ENCODE measurements around the gene ANKRD33B.

DNA sequence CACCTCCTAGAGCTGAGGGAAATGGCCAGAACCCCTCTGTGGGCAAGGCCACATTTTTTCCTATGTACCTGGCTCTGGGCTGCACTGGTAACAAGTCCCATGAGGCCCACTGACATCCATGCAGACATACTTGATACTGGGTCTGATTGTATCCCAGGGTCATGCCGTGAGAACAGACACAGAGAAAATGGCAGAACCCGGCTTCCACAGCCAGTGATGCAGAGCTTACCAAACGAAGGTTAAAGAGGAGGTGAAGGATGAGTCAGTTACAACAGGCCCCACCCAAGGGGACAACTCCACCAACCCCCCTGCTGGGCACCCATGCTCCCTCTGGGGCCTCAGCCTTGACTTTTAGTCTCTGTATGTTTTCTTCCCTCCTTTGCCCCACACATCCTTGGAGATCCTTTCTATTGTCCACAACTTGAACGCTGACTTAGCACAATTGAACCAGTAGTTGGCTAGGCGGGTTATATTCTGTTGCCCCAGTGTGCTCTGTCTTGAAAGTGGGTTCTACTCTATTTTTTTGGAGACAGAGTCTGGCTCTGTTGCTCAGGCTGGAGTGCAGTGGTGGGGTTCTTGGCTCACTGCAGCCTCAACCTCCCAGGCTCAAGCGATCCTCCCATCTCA is 103.7 kb downstream of the ANKRD33B start:
- TF ChIP-seq FOSL1 (IDR thresholded peaks at IDR 0.05; ENCODE audit: insufficient read depth, low read depth, low read length) = no peak
- TF ChIP-seq POLR2AphosphoS5 (IDR thresholded peaks at IDR 0.05; ENCODE audit: low read depth, low read length) = no peak
- no peak for TF ChIP-seq POLR2A (IDR thresholded peaks at IDR 0.05; ENCODE audit: control extremely low read depth in 1 of 2, low read depth in 2 of 2, low read length in 2 of 2)
- TF ChIP-seq SUZ12 (IDR thresholded peaks at IDR 0.05; ENCODE audit: low read length) = no peak
- no peak for TF ChIP-seq GABPA (IDR thresholded peaks at IDR 0.05; ENCODE audit: borderline replicate concordance, insufficient read depth, low read length)
- TF ChIP-seq EZH2 (IDR thresholded peaks at IDR 0.05; ENCODE audit: low read depth, low read length, severe bottlenecking) = no peak
- TF ChIP-seq TCF12 (IDR thresholded peaks at IDR 0.05; ENCODE audit: low read depth, low read length) = no peak
- TF ChIP-seq, protein P1, sequence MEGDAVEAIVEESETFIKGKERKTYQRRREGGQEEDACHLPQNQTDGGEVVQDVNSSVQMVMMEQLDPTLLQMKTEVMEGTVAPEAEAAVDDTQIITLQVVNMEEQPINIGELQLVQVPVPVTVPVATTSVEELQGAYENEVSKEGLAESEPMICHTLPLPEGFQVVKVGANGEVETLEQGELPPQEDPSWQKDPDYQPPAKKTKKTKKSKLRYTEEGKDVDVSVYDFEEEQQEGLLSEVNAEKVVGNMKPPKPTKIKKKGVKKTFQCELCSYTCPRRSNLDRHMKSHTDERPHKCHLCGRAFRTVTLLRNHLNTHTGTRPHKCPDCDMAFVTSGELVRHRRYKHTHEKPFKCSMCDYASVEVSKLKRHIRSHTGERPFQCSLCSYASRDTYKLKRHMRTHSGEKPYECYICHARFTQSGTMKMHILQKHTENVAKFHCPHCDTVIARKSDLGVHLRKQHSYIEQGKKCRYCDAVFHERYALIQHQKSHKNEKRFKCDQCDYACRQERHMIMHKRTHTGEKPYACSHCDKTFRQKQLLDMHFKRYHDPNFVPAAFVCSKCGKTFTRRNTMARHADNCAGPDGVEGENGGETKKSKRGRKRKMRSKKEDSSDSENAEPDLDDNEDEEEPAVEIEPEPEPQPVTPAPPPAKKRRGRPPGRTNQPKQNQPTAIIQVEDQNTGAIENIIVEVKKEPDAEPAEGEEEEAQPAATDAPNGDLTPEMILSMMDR (IDR thresholded peaks at IDR 0.05; ENCODE audit: control extremely low read depth in 1 of 3, insufficient read depth in 1 of 3, low read depth in 1 of 3, low read length in 3 of 3) = no peak
- no peak for TF ChIP-seq CREB1 (IDR thresholded peaks at IDR 0.05)
- TF ChIP-seq GTF2F1 (IDR thresholded peaks at IDR 0.05; ENCODE audit: borderline replicate concordance, low read depth, low read length) = no peak
